Liver (tissue), 3 donors: ENCODE measurements around the gene TUBA4B.

Experiments used
- EGR1 ChIP-seq, 2 donors: IDR thresholded peaks; 2 replicates each; pipeline ENCODE4 v1.6.1; 2016 to 2018; ENCODE audit warnings: antibody characterized with exemption in 2 of 2, low read depth in 2 of 2
- GABPA ChIP-seq, 2 donors: IDR thresholded peaks in 1 of 2; conservative IDR thresholded peaks in 1 of 2; 2 replicates each; pipeline ENCODE4 v1.6.1; 2016; ENCODE audit warnings: antibody characterized with exemption in 2 of 2, mild to moderate bottlenecking in 1 of 2, moderate library complexity in 1 of 2
- TF ChIP-seq, protein P1 (sequence below): fragments of 150-350 bp; IDR thresholded peaks from 2 replicates; pipeline ENCODE4 v1.5.1; 2017; ENCODE audit warnings: improper control_type of control experiment, low read depth, low read length; ENCODE audit not compliant: missing input control
- TF ChIP-seq, protein P2 (sequence below): IDR thresholded peaks from 2 replicates; pipeline ENCODE4 v1.6.1; 2016; ENCODE audit warnings: antibody characterized with exemption
- TF ChIP-seq, protein P3 (sequence below): IDR thresholded peaks from 2 replicates; pipeline ENCODE4 v1.6.1; 2016; ENCODE audit warnings: antibody characterized with exemption
- donor health status: healthy.
- donor health status: healthy.

DNA sequence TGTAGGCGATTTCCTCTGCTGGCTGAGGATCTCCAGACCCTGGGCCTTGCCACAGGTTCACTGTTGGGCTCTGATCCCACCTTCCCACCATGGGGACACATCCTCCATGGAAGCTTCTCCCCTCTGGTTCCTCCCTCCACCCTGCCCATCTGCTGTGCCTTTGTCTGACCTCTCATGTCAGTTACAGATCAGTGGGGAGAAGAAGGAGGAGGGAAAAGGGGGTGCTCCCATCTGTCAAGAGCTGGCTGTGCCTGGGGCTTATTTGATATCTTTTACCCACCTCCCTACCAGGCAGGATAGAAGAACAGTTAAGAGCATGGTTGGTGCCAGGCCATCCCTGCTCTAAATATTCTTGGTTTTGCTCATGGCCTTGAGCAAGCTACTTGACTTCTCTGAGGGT, 13.8 kb downstream of the TUBA4B start:
- no peak for TF ChIP-seq GABPA (IDR thresholded peaks at IDR 0.05 in 1 of 2, conservative IDR thresholded peaks at IDR 0.05 in 1 of 2)
- TF ChIP-seq, protein P1, sequence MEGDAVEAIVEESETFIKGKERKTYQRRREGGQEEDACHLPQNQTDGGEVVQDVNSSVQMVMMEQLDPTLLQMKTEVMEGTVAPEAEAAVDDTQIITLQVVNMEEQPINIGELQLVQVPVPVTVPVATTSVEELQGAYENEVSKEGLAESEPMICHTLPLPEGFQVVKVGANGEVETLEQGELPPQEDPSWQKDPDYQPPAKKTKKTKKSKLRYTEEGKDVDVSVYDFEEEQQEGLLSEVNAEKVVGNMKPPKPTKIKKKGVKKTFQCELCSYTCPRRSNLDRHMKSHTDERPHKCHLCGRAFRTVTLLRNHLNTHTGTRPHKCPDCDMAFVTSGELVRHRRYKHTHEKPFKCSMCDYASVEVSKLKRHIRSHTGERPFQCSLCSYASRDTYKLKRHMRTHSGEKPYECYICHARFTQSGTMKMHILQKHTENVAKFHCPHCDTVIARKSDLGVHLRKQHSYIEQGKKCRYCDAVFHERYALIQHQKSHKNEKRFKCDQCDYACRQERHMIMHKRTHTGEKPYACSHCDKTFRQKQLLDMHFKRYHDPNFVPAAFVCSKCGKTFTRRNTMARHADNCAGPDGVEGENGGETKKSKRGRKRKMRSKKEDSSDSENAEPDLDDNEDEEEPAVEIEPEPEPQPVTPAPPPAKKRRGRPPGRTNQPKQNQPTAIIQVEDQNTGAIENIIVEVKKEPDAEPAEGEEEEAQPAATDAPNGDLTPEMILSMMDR, result no peak
- TF ChIP-seq, protein P2, sequence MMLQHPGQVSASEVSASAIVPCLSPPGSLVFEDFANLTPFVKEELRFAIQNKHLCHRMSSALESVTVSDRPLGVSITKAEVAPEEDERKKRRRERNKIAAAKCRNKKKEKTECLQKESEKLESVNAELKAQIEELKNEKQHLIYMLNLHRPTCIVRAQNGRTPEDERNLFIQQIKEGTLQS, result no peak
- TF ChIP-seq EGR1 (IDR thresholded peaks at IDR 0.05; ENCODE audit: low read depth in 2 of 2), result no peak
- TF ChIP-seq, protein P3, sequence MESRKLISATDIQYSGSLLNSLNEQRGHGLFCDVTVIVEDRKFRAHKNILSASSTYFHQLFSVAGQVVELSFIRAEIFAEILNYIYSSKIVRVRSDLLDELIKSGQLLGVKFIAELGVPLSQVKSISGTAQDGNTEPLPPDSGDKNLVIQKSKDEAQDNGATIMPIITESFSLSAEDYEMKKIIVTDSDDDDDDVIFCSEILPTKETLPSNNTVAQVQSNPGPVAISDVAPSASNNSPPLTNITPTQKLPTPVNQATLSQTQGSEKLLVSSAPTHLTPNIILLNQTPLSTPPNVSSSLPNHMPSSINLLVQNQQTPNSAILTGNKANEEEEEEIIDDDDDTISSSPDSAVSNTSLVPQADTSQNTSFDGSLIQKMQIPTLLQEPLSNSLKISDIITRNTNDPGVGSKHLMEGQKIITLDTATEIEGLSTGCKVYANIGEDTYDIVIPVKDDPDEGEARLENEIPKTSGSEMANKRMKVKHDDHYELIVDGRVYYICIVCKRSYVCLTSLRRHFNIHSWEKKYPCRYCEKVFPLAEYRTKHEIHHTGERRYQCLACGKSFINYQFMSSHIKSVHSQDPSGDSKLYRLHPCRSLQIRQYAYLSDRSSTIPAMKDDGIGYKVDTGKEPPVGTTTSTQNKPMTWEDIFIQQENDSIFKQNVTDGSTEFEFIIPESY, result no peak
